OCI-LY7 (cell line): ENCODE results near the gene GSTA5.

Source experiments
- EZH2phosphoT487 ChIP-seq: fragments of 200-600 bp; sonication (generic); IDR thresholded peaks from 2 replicates; pipeline ENCODE4 v1.6.1; 2018; ENCODE audit warnings: low read depth, borderline replicate concordance, mild to moderate bottlenecking, mixed run types, antibody characterized with exemption, low read length, moderate library complexity, mixed read lengths
- TF ChIP-seq, protein P1 (sequence below): fragments of 200-600 bp; sonication (generic); conservative IDR thresholded peaks from 2 replicates; pipeline ENCODE4 v1.5.1; 2014; ENCODE audit warnings: mild to moderate bottlenecking, antibody characterized with exemption, low read length, moderate library complexity, mixed read lengths

DNA sequence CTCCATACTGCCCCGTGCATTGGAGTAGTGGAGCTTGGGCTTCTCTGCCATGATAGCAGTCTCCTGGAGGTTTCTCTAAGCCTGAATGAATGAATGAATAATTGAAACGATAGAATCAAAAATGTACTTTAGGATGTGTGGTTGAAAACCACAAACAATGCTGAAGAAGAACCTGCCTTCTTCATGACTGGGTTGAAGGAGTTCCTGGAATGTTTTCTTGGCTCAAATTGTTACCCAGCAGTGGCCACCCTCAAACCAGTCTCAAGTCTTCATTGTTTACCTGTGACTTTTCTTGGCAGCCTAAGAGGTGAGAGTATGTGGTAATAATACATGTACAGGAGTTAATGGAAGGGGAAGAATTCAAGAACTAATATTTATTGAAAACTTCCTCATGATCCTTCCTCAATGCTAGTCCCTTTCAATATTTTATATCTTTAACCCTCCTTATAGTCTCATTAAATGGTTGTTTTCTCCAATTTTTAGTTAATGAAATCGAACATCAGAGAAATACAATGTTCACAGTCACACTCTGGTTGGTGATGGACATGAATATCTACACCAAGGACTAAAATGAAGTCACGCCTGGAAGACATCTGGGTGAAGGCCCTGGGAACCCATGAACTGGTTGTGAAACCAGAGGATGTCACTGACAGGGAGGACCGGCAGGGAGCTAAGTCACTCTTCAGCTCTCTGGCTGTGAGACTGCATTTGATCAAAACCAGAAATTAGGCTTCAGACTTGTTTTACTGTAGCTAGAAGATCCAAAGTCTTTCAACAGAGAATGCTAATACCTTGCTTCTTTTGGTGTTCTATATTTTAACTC lies at the start of gene GSTA5:
- TF ChIP-seq, protein P1, sequence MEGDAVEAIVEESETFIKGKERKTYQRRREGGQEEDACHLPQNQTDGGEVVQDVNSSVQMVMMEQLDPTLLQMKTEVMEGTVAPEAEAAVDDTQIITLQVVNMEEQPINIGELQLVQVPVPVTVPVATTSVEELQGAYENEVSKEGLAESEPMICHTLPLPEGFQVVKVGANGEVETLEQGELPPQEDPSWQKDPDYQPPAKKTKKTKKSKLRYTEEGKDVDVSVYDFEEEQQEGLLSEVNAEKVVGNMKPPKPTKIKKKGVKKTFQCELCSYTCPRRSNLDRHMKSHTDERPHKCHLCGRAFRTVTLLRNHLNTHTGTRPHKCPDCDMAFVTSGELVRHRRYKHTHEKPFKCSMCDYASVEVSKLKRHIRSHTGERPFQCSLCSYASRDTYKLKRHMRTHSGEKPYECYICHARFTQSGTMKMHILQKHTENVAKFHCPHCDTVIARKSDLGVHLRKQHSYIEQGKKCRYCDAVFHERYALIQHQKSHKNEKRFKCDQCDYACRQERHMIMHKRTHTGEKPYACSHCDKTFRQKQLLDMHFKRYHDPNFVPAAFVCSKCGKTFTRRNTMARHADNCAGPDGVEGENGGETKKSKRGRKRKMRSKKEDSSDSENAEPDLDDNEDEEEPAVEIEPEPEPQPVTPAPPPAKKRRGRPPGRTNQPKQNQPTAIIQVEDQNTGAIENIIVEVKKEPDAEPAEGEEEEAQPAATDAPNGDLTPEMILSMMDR, result no peak
- TF ChIP-seq EZH2phosphoT487, result no peak
